K562 treated with DMSO at 1 percent for 24 hours (cell line): ENCODE results near the gene URM1. TPM values are rescaled to one million over a fixed set of nuclear protein-coding genes. Genes with fewer than 3 reads are reported as not detected.

Source experiments
- total RNA-seq: library from RNA; unstranded; fragments of 300-600 nt; gene quantifications from 2 replicates; pipeline ENCODE4 v1.2.3, GENCODE V29; 2022; ENCODE audit warnings: low read depth; ENCODE audit not compliant: insufficient read depth

The URM1 gene
- 47.0 and 47.9 TPM in 2 replicates for total RNA-seq

GRCh38 chr9:128370752-128371629 is at the start of gene URM1:
TSS of gene URM1 (plus strand) at chr9:128371374. CDS start at chr9:128371381, 7 bp downstream.

GRCh38 chr9:128322404-128323211 is 48.6 kb upstream of the URM1 start, which contains the start of the genes COQ4 and TRUB2:
TSS of gene COQ4 (plus strand) at chr9:128322839. CDS start at chr9:128322859, 20 bp downstream.
TSS of gene TRUB2 (minus strand) at chr9:128322447. CDS start at chr9:128322408, 39 bp downstream.

GRCh38 chr9:128339761-128340690 is 31.1 kb upstream of the URM1 start, which contains the start of gene SLC27A4:
TSS of gene SLC27A4 (plus strand) at chr9:128340527. CDS start at chr9:128343133, 2,606 bp downstream.

GRCh38 chr9:128420651-128421481 is 49.7 kb downstream of the URM1 start, which contains the start of gene CERCAM:
TSS of gene CERCAM (plus strand) at chr9:128420857. CDS start at chr9:128420878, 21 bp downstream.

Other genes with a start within 250 kb of the URM1 start
- 66.6 and 70.1 TPM in 2 replicates for gene PTGES2, start 243.6 kb upstream of the URM1 start, total RNA-seq
- not detected in 2 replicates for gene LCN2, start 221.9 kb upstream of the URM1 start, total RNA-seq
- gene BBLN, start 211.1 kb upstream of the URM1 start, total RNA-seq = 532 and 580 TPM in 2 replicates
- gene CIZ1, start 179.8 kb upstream of the URM1 start, total RNA-seq = 438 and 464 TPM in 2 replicates
- 54.4 and 58.5 TPM in 2 replicates for gene DNM1, start 168.0 kb upstream of the URM1 start, total RNA-seq
- 115 and 119 TPM in 2 replicates for gene GOLGA2, start 95.4 kb upstream of the URM1 start, total RNA-seq
- 193 and 194 TPM in 2 replicates for gene SWI5, start 95.1 kb upstream of the URM1 start, total RNA-seq
- 43.8 and 46.6 TPM in 2 replicates for gene TRUB2, start 48.9 kb upstream of the URM1 start, total RNA-seq
- 146 and 156 TPM in 2 replicates for gene COQ4, start 48.5 kb upstream of the URM1 start, total RNA-seq
- 28.7 and 30.2 TPM in 2 replicates for gene SLC27A4, start 30.8 kb upstream of the URM1 start, total RNA-seq
- gene CERCAM, start 49.5 kb downstream of the URM1 start, total RNA-seq = 40.1 and 41.8 TPM in 2 replicates
- gene ODF2, start 84.6 kb downstream of the URM1 start, total RNA-seq = 52.6 and 57.2 TPM in 2 replicates
- 35.7 and 41.9 TPM in 2 replicates for gene GLE1, start 133.3 kb downstream of the URM1 start, total RNA-seq
- 71.4 and 72.3 TPM in 2 replicates for gene SPTAN1, start 181.2 kb downstream of the URM1 start, total RNA-seq